ENCODE data around the gene KLK14.

DNA sequence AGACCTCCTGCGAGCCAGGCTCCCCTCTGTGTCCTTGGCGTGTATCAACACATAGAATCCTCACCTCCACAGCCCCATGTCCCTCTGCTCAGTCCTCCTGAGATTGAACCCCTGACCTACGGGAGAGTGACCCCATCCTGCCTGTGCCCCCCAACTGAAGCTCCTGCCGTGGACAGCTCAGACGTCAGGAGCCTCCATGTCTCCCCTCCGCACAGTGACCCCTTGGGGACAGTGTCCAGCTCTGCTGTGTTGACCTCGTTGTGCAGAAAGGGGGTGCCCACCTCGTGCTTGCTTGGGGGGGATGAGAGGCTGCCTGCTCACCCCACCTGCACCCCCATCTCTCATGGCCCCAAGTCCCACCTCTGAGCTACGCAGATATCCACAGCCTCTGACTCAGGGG is 41.5 kb upstream of the KLK14 start:
- TF ChIP-seq, protein P1, sequence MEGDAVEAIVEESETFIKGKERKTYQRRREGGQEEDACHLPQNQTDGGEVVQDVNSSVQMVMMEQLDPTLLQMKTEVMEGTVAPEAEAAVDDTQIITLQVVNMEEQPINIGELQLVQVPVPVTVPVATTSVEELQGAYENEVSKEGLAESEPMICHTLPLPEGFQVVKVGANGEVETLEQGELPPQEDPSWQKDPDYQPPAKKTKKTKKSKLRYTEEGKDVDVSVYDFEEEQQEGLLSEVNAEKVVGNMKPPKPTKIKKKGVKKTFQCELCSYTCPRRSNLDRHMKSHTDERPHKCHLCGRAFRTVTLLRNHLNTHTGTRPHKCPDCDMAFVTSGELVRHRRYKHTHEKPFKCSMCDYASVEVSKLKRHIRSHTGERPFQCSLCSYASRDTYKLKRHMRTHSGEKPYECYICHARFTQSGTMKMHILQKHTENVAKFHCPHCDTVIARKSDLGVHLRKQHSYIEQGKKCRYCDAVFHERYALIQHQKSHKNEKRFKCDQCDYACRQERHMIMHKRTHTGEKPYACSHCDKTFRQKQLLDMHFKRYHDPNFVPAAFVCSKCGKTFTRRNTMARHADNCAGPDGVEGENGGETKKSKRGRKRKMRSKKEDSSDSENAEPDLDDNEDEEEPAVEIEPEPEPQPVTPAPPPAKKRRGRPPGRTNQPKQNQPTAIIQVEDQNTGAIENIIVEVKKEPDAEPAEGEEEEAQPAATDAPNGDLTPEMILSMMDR (optimal IDR thresholded peaks at IDR 0.05 in 1 of 3, IDR thresholded peaks at IDR 0.05 in 1 of 3, conservative IDR thresholded peaks at IDR 0.05 in 1 of 3; ENCODE audit: extremely low read depth in 1 of 3, insufficient read depth in 2 of 3, low read length in 3 of 3), result no peak
- no peak for TF ChIP-seq EZH2 (IDR thresholded peaks at IDR 0.05; ENCODE audit: low read length)
